ENCODE measurements around the gene SERPINC1. TPM values are rescaled to one million over a fixed set of nuclear protein-coding genes. Genes with fewer than 3 reads are reported as not detected.

SERPINC1 gene
- polyA plus RNA-seq, 1 donor (not counting 4 experiments of a cell fraction or from before 2014, with no cell fraction given): 0.14 TPM

GRCh38 chr1:173867753-173868265 lies 49.3 kb downstream of the SERPINC1 start, which contains the start of gene GAS5:
TSS of gene GAS5 (minus strand) at chr1:173867989.
- Histone ChIP-seq H3K9ac (ENCODE audit: control insufficient read depth, extremely low read depth, insufficient read depth, low read length) (peak within 1 kb of the TSS; percentile 99), H3K9me1 (ENCODE audit: control insufficient read depth, extremely low read depth, insufficient read depth, low read length) (no peaks in the 10 kb centered on the region), H3K4me2 (ENCODE audit: control insufficient read depth, extremely low read depth, insufficient read depth, low read depth, low read length) (peak within 1 kb of the TSS; percentile 95), H3K36me3 (ENCODE audit: control insufficient read depth in 2 of 2, extremely low read depth in 1 of 2, insufficient read depth in 2 of 2, low read length in 2 of 2) (peaks cover 19 to 46% of the 10 kb centered on the region in 2 experiments), H2AFZ (ENCODE audit: control insufficient read depth, low read length) (peak within 1 kb of the TSS; percentile 97), H3K79me2 (ENCODE audit: control insufficient read depth, insufficient read depth, low read length) (peaks cover 38% of the 10 kb centered on the region), H3K4me3 (ENCODE audit: control insufficient read depth in 2 of 3, extremely low read depth in 1 of 3, insufficient read depth in 2 of 3, low read depth in 1 of 3, low read length in 3 of 3) (peak within 1 kb of the TSS; percentile 87 to 100 (median 96)), H3K9me3 (ENCODE audit: control insufficient read depth, low read depth, low read length) (no peaks in the 10 kb centered on the region), H3K27ac (ENCODE audit: control insufficient read depth, insufficient read depth, low read length) (peak within 1 kb of the TSS; percentile 93), H4K20me1 (ENCODE audit: control insufficient read depth, extremely low read depth, insufficient read depth, low read length) (peaks cover 37% of the 10 kb centered on the region), H3K4me1 (ENCODE audit: control insufficient read depth, extremely low read depth, insufficient read depth, low read length) (peaks cover 32% of the 10 kb centered on the region), H3K27me3 (ENCODE audit: control insufficient read depth, extremely low read depth, insufficient read depth, low read length) (no peaks in the 10 kb centered on the region)
- DNase-seq (ENCODE audit: low read depth, low spot score): peak; percentile 100
- no peak for TF ChIP-seq EZH2 (IDR thresholded peaks at IDR 0.05; ENCODE audit: low read length)
- no peak for TF ChIP-seq CTCF (optimal IDR thresholded peaks at IDR 0.05 in 1 of 3, IDR thresholded peaks at IDR 0.05 in 1 of 3, conservative IDR thresholded peaks at IDR 0.05 in 1 of 3; ENCODE audit: extremely low read depth in 1 of 3, insufficient read depth in 2 of 3, low read length in 3 of 3)
- FAIRE-seq: no peak
- dilution Hi-C loops (cut with MboI; ENCODE audit: extremely low pct_ligation_motif_present, low sequenced_read_pairs): no loop called here

GRCh38 chr1:173867141-173867752 lies 49.9 kb downstream of the SERPINC1 start:
- dilution Hi-C loops (cut with MboI; ENCODE audit: extremely low pct_ligation_motif_present, low sequenced_read_pairs): no loop called here
- H3K4me1 ChIP-seq (ENCODE audit: control insufficient read depth, extremely low read depth, insufficient read depth, low read length): peaks cover 32% of the 10 kb centered on the region
- peak overlapping the region; percentile 87 to 100 (median 96) for H3K4me3 ChIP-seq (ENCODE audit: control insufficient read depth in 2 of 3, extremely low read depth in 1 of 3, insufficient read depth in 2 of 3, low read depth in 1 of 3, low read length in 3 of 3)
- no peak for TF ChIP-seq CTCF (optimal IDR thresholded peaks at IDR 0.05 in 1 of 3, IDR thresholded peaks at IDR 0.05 in 1 of 3, conservative IDR thresholded peaks at IDR 0.05 in 1 of 3; ENCODE audit: extremely low read depth in 1 of 3, insufficient read depth in 2 of 3, low read length in 3 of 3)
- no peak for TF ChIP-seq EZH2 (IDR thresholded peaks at IDR 0.05; ENCODE audit: low read length)
- H3K4me2 ChIP-seq (ENCODE audit: control insufficient read depth, extremely low read depth, insufficient read depth, low read depth, low read length): peak overlapping the region; percentile 86
- peaks cover 37% of the 10 kb centered on the region for H4K20me1 ChIP-seq (ENCODE audit: control insufficient read depth, extremely low read depth, insufficient read depth, low read length)
- H3K79me2 ChIP-seq (ENCODE audit: control insufficient read depth, insufficient read depth, low read length): peaks cover 35% of the 10 kb centered on the region
- no peaks in the 10 kb centered on the region for H3K27me3 ChIP-seq (ENCODE audit: control insufficient read depth, extremely low read depth, insufficient read depth, low read length)
- no peak for DNase-seq (ENCODE audit: low read depth, low spot score)
- H3K9me1 ChIP-seq (ENCODE audit: control insufficient read depth, extremely low read depth, insufficient read depth, low read length): no peaks in the 10 kb centered on the region
- FAIRE-seq: no peak
- peak overlapping the region; percentile 93 for H3K27ac ChIP-seq (ENCODE audit: control insufficient read depth, insufficient read depth, low read length)
- H3K9ac ChIP-seq (ENCODE audit: control insufficient read depth, extremely low read depth, insufficient read depth, low read length): peak overlapping the region; percentile 99
- H2AFZ ChIP-seq (ENCODE audit: control insufficient read depth, low read length): no peak overlapping the region
- peaks cover 20 to 49% of the 10 kb centered on the region in 2 experiments for H3K36me3 ChIP-seq (ENCODE audit: control insufficient read depth in 2 of 2, extremely low read depth in 1 of 2, insufficient read depth in 2 of 2, low read length in 2 of 2)
- no peaks in the 10 kb centered on the region for H3K9me3 ChIP-seq (ENCODE audit: control insufficient read depth, low read depth, low read length)

All from keratinocyte (primary cell).